Fibroblast of lung (primary cell): Measurements from ENCODE around the gene CHN1.

Source experiments
- CTCF ChIP-seq, 2 donors: IDR thresholded peaks in 1 of 2; conservative IDR thresholded peaks in 1 of 2; 1 replicate in 1 of 2; 2 replicates in 1 of 2; pipeline ENCODE4 v1.5.1; 2011 to 2012; ENCODE audit warnings: low read length in 2 of 2, control low read depth in 1 of 2, inconsistent platforms in 1 of 2, low read depth in 1 of 2, mild to moderate bottlenecking in 1 of 2
- EZH2 ChIP-seq: IDR thresholded peaks from 2 replicates; pipeline ENCODE4 v1.5.1; 2012; ENCODE audit warnings: low read length, control low read depth, mild to moderate bottlenecking; ENCODE audit errors: missing control alignments

GRCh38 chr2:175008009-175008408 lies 2.8 kb upstream of the CHN1 start:
- TF ChIP-seq CTCF (conservative IDR thresholded peaks at IDR 0.05 in 1 of 2, IDR thresholded peaks at IDR 0.05 in 1 of 2; ENCODE audit: low read depth in 1 of 2, low read length in 2 of 2) (no peak), EZH2 (no peak)
